ENCODE data around the gene GRIK3.

The GRIK3 gene

DNA sequence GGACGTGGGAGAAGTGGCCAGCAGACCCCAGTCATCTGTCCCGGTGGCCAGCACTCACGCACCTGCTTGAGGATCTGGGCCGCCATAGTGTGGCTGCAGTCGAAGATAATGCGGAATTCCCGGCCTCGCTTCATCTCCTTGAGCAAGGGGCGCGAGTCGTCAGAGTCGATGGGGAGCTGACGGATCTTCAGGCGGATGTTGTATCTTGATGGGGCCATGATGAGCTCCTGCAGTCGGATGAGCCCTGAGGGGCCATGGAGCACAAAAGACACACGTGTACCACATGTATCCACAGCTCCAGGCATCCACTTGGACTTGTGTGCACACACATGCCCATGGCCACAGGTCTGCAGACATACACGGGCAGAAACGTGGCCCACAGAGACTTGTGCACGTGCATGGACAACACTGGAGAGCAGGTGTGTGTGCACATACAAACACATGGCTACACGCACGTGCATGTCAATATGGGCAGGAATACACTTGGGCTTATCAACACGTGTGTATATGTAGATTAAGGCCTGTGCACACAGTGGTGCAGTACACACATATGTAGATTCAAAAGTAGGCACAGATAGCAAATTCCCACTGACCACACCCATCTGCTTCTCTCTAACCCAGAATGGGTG lies 162.1 kb downstream of the GRIK3 start:
- no peaks in the 10 kb centered on the region for H3K27me3 ChIP-seq (ENCODE audit: control insufficient read depth in 1 of 2, insufficient read depth in 2 of 2, low read length in 2 of 2)
- H3K36me3 ChIP-seq (ENCODE audit: control insufficient read depth in 1 of 2, insufficient read depth in 2 of 2, low read length in 2 of 2), result no peaks in the 10 kb centered on the region
- H3K4me3 ChIP-seq (ENCODE audit: low read depth in 1 of 2, low read length in 2 of 2), result no peak overlapping the region
- no peak overlapping the region for H3K9ac ChIP-seq (ENCODE audit: low read depth in 1 of 2, low read length in 2 of 2)
- no peaks in the 10 kb centered on the region for H3K4me1 ChIP-seq (ENCODE audit: control insufficient read depth in 1 of 2, insufficient read depth in 2 of 2, low read length in 2 of 2)
- H3K27ac ChIP-seq (ENCODE audit: low read depth, low read length), result no peak overlapping the region
- no peaks in the 10 kb centered on the region for H3K9me3 ChIP-seq (ENCODE audit: control insufficient read depth in 1 of 2, low read length in 2 of 2)

DNA sequence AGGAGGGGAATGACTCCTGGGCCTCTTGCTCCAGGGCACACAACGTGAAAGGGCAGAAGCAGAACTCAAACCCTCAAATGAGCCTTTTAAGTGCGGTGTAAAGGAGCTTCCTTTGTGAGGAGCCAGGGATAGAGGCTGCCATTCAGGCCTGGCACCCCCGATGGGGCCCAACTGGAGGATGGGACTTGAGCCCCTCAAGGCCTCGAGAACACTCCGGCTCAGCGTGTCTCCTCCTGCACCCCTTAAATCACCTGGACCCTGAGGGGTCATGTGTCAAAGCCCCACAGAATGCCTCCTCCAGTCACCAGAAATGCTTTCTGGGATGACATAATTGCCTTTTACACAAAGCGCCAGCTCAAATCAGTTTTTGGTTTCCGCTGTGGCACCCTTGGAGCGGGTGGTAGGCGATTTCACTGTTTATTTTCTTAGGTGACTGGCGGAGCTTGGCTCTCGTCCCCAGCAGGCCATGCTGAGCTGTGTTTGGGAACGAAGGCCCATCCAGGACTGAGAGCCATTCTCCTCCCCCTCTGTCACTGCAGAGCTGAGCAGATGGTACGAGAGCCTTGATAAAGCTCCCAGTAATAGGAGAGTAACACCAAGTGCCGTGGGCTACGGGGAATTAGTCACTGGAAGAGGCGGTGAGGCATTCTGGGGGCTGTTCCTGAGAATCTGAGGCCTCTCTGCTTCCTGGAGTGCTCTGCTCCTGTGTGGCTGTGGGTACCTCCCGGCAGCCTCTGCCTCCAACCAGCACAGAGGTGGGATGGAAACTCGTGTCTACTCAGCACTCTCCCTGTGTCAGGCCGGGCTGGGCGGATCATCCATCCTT lies 163.0 kb downstream of the GRIK3 start:
- Histone ChIP-seq H3K4me3 (ENCODE audit: low read depth in 1 of 2, low read length in 2 of 2) (no peak overlapping the region), H3K9me3 (ENCODE audit: control insufficient read depth in 1 of 2, low read length in 2 of 2) (no peaks in the 10 kb centered on the region), H3K27me3 (ENCODE audit: control insufficient read depth in 1 of 2, insufficient read depth in 2 of 2, low read length in 2 of 2) (no peaks in the 10 kb centered on the region), H3K36me3 (ENCODE audit: control insufficient read depth in 1 of 2, insufficient read depth in 2 of 2, low read length in 2 of 2) (no peaks in the 10 kb centered on the region), H3K27ac (ENCODE audit: low read depth, low read length) (no peak overlapping the region), H3K4me1 (ENCODE audit: control insufficient read depth in 1 of 2, insufficient read depth in 2 of 2, low read length in 2 of 2) (no peaks in the 10 kb centered on the region), H3K9ac (ENCODE audit: low read depth in 1 of 2, low read length in 2 of 2) (no peak overlapping the region)

- Histone ChIP-seq H3K9ac (ENCODE audit: low read depth in 1 of 2, low read length in 2 of 2) (no peak overlapping the region), H3K36me3 (ENCODE audit: control insufficient read depth in 1 of 2, insufficient read depth in 2 of 2, low read length in 2 of 2) (no peaks in the 10 kb centered on the region), H3K4me3 (ENCODE audit: low read depth in 1 of 2, low read length in 2 of 2) (no peak overlapping the region), H3K4me1 (ENCODE audit: control insufficient read depth in 1 of 2, insufficient read depth in 2 of 2, low read length in 2 of 2) (no peaks in the 10 kb centered on the region), H3K9me3 (ENCODE audit: control insufficient read depth in 1 of 2, low read length in 2 of 2) (no peaks in the 10 kb centered on the region), H3K27me3 (ENCODE audit: control insufficient read depth in 1 of 2, insufficient read depth in 2 of 2, low read length in 2 of 2) (no peaks in the 10 kb centered on the region), H3K27ac (ENCODE audit: low read depth, low read length) (no peak overlapping the region)
These were observed 164.5 kb downstream of the GRIK3 start for GRCh38 chr1:36869826-36870225.

GRCh38 chr1:36869054-36869453 lies 165.3 kb downstream of the GRIK3 start:
- Histone ChIP-seq H3K36me3 (ENCODE audit: control insufficient read depth in 1 of 2, insufficient read depth in 2 of 2, low read length in 2 of 2) (no peaks in the 10 kb centered on the region), H3K27ac (ENCODE audit: low read depth, low read length) (no peak overlapping the region), H3K9me3 (ENCODE audit: control insufficient read depth in 1 of 2, low read length in 2 of 2) (no peaks in the 10 kb centered on the region), H3K9ac (ENCODE audit: low read depth in 1 of 2, low read length in 2 of 2) (no peak overlapping the region), H3K4me3 (ENCODE audit: low read depth in 1 of 2, low read length in 2 of 2) (no peak overlapping the region), H3K4me1 (ENCODE audit: control insufficient read depth in 1 of 2, insufficient read depth in 2 of 2, low read length in 2 of 2) (no peaks in the 10 kb centered on the region), H3K27me3 (ENCODE audit: control insufficient read depth in 1 of 2, insufficient read depth in 2 of 2, low read length in 2 of 2) (no peaks in the 10 kb centered on the region)

DNA sequence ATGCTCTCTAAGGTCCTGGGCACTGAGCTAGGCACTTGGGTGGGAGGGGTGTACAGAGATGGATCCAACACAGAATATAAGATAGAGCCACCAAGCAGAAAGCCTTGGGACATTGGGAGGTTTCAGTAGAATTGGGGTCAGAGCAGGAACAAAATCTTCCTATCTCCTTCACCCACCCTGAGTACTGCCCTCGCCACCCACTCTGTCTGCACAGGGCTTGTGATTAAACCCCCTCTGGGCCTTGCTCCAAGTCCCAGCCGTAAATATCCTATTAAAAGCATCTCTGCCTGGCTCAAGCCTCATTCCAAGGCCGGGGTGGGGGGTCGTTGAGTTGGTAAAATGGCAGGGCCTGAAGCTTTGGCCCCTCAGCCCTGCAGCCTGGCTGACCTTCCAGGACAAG lies 166.7 kb downstream of the GRIK3 start:
- Histone ChIP-seq H3K9ac (ENCODE audit: low read depth in 1 of 2, low read length in 2 of 2) (no peak overlapping the region), H3K27me3 (ENCODE audit: control insufficient read depth in 1 of 2, insufficient read depth in 2 of 2, low read length in 2 of 2) (peaks cover 0 to 7% of the 10 kb centered on the region in 2 donors), H3K4me1 (ENCODE audit: control insufficient read depth in 1 of 2, insufficient read depth in 2 of 2, low read length in 2 of 2) (no peaks in the 10 kb centered on the region)

GRCh38 chr1:36866169-36866814 lies 168.0 kb downstream of the GRIK3 start:
- no peaks in the 10 kb centered on the region for H3K4me1 ChIP-seq (ENCODE audit: control insufficient read depth in 1 of 2, insufficient read depth in 2 of 2, low read length in 2 of 2)
- H3K27me3 ChIP-seq (ENCODE audit: control insufficient read depth in 1 of 2, insufficient read depth in 2 of 2, low read length in 2 of 2), result peaks cover 3 to 7% of the 10 kb centered on the region in 2 donors
- H3K9me3 ChIP-seq (ENCODE audit: control insufficient read depth in 1 of 2, low read length in 2 of 2), result no peaks in the 10 kb centered on the region
- no peaks in the 10 kb centered on the region for H3K36me3 ChIP-seq (ENCODE audit: control insufficient read depth in 1 of 2, insufficient read depth in 2 of 2, low read length in 2 of 2)
- H3K4me3 ChIP-seq (ENCODE audit: low read depth in 1 of 2, low read length in 2 of 2), result no peak overlapping the region
- H3K9ac ChIP-seq (ENCODE audit: low read depth in 1 of 2, low read length in 2 of 2), result no peak overlapping the region
- H3K27ac ChIP-seq (ENCODE audit: low read depth, low read length), result no peak overlapping the region

More for the DNA sequence above, 166.7 kb downstream of the GRIK3 start:
- no peaks in the 10 kb centered on the region for H3K9me3 ChIP-seq (ENCODE audit: control insufficient read depth in 1 of 2, low read length in 2 of 2)
- no peak overlapping the region for H3K4me3 ChIP-seq (ENCODE audit: low read depth in 1 of 2, low read length in 2 of 2)
- no peak overlapping the region for H3K27ac ChIP-seq (ENCODE audit: low read depth, low read length)
- no peaks in the 10 kb centered on the region for H3K36me3 ChIP-seq (ENCODE audit: control insufficient read depth in 1 of 2, insufficient read depth in 2 of 2, low read length in 2 of 2)

DNA sequence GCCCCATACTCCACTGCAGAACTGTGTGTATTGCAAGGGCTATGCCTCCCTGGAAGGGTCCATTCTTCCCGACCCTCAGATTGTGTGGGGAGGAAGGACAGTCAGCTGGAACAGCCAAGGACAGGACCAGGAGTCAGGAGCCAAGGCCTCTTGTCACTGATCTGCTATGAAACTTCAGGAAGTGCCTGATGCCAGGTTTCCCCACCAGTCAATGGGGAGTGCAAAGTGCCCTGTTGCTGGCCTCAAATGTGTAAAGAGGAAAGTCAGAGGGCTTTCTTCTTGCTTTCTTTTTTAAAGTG lies 168.8 kb downstream of the GRIK3 start:
- Histone ChIP-seq H3K4me1 (ENCODE audit: control insufficient read depth in 1 of 2, insufficient read depth in 2 of 2, low read length in 2 of 2) (no peaks in the 10 kb centered on the region), H3K9me3 (ENCODE audit: control insufficient read depth in 1 of 2, low read length in 2 of 2) (no peaks in the 10 kb centered on the region), H3K36me3 (ENCODE audit: control insufficient read depth in 1 of 2, insufficient read depth in 2 of 2, low read length in 2 of 2) (no peaks in the 10 kb centered on the region), H3K4me3 (ENCODE audit: low read depth in 1 of 2, low read length in 2 of 2) (no peak overlapping the region), H3K9ac (ENCODE audit: low read depth in 1 of 2, low read length in 2 of 2) (no peak overlapping the region), H3K27me3 (ENCODE audit: control insufficient read depth in 1 of 2, insufficient read depth in 2 of 2, low read length in 2 of 2) (peaks cover 5 to 10% of the 10 kb centered on the region in 2 donors), H3K27ac (ENCODE audit: low read depth, low read length) (no peak overlapping the region)

GRCh38 chr1:36864823-36865601 lies 169.3 kb downstream of the GRIK3 start:
- Histone ChIP-seq H3K4me1 (ENCODE audit: control insufficient read depth in 1 of 2, insufficient read depth in 2 of 2, low read length in 2 of 2) (no peaks in the 10 kb centered on the region), H3K27ac (ENCODE audit: low read depth, low read length) (no peak overlapping the region), H3K9ac (ENCODE audit: low read depth in 1 of 2, low read length in 2 of 2) (no peak overlapping the region), H3K27me3 (ENCODE audit: control insufficient read depth in 1 of 2, insufficient read depth in 2 of 2, low read length in 2 of 2) (peaks cover 10 to 13% of the 10 kb centered on the region in 2 donors), H3K9me3 (ENCODE audit: control insufficient read depth in 1 of 2, low read length in 2 of 2) (no peaks in the 10 kb centered on the region), H3K4me3 (ENCODE audit: low read depth in 1 of 2, low read length in 2 of 2) (no peak overlapping the region), H3K36me3 (ENCODE audit: control insufficient read depth in 1 of 2, insufficient read depth in 2 of 2, low read length in 2 of 2) (no peaks in the 10 kb centered on the region)

GRCh38 chr1:36864182-36864822 lies 170.0 kb downstream of the GRIK3 start:
- no peaks in the 10 kb centered on the region for H3K36me3 ChIP-seq (ENCODE audit: control insufficient read depth in 1 of 2, insufficient read depth in 2 of 2, low read length in 2 of 2)
- no peak overlapping the region for H3K4me3 ChIP-seq (ENCODE audit: low read depth in 1 of 2, low read length in 2 of 2)
- no peaks in the 10 kb centered on the region for H3K9me3 ChIP-seq (ENCODE audit: control insufficient read depth in 1 of 2, low read length in 2 of 2)
- H3K27ac ChIP-seq (ENCODE audit: low read depth, low read length), result no peak overlapping the region
- no peaks in the 10 kb centered on the region for H3K4me1 ChIP-seq (ENCODE audit: control insufficient read depth in 1 of 2, insufficient read depth in 2 of 2, low read length in 2 of 2)
- H3K27me3 ChIP-seq (ENCODE audit: control insufficient read depth in 1 of 2, insufficient read depth in 2 of 2, low read length in 2 of 2), result peaks cover 12 to 13% of the 10 kb centered on the region in 2 donors
- H3K9ac ChIP-seq (ENCODE audit: low read depth in 1 of 2, low read length in 2 of 2), result no peak overlapping the region
